ENCODE data around the gene KMO. TPM values are rescaled to one million over a fixed set of nuclear protein-coding genes. Genes with fewer than 3 reads are reported as not detected.
A peak's percentile ranks its signal among the peaks of the same experiment; 100 is the strongest.

KMO gene
- total RNA-seq, 1 donor: not detected

DNA sequence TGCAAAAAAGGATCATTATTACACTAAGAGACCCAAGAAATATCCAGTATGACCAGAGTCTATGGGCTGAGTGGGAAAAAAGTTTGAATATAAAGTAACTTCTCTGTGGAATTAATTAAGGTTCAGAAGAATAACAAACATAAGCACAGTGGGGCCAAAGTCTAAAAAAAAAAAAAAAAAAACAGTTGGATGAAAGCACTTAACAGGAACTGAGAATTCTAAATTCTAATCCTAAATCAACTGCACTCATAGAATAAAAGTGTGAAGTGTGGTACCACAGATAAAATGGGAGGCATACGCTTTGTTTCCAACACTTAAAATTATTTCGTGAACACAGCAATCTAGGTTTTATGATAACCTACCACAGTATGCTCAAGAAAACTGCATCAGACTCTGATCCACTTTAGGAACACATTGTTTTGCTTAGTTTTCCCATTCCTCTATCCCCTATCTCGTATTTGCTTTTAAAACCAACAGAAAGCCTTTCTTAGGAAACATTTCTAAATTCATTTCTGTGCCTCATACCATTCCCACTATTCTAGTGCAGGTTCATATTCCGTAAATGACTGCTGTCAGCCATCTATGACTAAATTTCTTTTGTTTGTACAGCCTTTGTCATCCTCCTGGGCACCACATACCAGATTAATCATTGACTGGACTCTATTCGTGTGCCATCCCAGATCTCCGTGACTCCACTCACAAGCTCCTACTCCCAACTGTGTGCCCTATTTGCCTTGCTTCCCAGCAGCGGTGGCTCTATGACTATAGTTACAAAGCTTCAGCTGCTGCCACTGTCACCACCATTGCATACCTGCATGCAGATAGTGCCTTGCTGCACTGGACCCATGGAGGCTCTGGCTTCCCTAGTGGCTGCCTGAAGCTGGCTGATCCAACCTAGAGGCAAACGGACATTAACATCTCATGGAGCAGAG is 83.1 kb downstream of the KMO start:
- TF ChIP-seq, protein P1, sequence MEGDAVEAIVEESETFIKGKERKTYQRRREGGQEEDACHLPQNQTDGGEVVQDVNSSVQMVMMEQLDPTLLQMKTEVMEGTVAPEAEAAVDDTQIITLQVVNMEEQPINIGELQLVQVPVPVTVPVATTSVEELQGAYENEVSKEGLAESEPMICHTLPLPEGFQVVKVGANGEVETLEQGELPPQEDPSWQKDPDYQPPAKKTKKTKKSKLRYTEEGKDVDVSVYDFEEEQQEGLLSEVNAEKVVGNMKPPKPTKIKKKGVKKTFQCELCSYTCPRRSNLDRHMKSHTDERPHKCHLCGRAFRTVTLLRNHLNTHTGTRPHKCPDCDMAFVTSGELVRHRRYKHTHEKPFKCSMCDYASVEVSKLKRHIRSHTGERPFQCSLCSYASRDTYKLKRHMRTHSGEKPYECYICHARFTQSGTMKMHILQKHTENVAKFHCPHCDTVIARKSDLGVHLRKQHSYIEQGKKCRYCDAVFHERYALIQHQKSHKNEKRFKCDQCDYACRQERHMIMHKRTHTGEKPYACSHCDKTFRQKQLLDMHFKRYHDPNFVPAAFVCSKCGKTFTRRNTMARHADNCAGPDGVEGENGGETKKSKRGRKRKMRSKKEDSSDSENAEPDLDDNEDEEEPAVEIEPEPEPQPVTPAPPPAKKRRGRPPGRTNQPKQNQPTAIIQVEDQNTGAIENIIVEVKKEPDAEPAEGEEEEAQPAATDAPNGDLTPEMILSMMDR (IDR thresholded peaks at IDR 0.05; ENCODE audit: insufficient read depth, low read length): no peak
- no peak overlapping the region for H3K4me3 ChIP-seq (ENCODE audit: low read depth, low read length)
- no peak for DNase-seq (ENCODE audit: low read depth)

GRCh38 chr1:241617426-241617825 is 85.2 kb downstream of the KMO start:
- TF ChIP-seq, protein P1 (IDR thresholded peaks at IDR 0.05; ENCODE audit: insufficient read depth, low read length): no peak
- no peak for DNase-seq (ENCODE audit: low read depth)
- H3K4me3 ChIP-seq (ENCODE audit: low read depth, low read length): no peak overlapping the region

DNA sequence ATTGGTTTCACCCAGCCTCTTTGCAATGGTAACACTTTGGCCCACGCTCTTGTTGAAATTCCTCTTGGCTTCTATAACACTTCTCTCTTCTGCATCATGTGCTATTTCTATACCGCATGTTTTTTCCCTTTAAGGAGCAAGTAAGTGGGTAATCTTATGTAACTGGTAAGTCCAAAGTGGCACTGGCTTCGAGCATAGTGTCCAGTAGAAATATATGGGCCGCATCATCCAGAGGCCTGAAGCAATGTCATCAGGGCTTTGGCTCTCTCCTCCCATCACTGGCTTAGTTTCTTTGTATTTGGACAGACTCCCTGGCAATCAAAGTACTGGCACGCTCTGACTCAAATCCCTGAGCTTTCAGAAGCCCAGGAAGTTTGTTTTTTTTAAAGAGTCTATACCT is 90.5 kb downstream of the KMO start:
- peak; percentile 70 for DNase-seq (ENCODE audit: low read depth)
- TF ChIP-seq, protein P1 (IDR thresholded peaks at IDR 0.05; ENCODE audit: insufficient read depth, low read length): no peak
- H3K4me3 ChIP-seq (ENCODE audit: low read depth, low read length): no peak overlapping the region

GRCh38 chr1:241624935-241625334 is 92.8 kb downstream of the KMO start:
- no peak overlapping the region for H3K4me3 ChIP-seq (ENCODE audit: low read depth, low read length)
- peak; percentile 47 for DNase-seq (ENCODE audit: low read depth)
- TF ChIP-seq, protein P1 (IDR thresholded peaks at IDR 0.05; ENCODE audit: insufficient read depth, low read length): no peak

DNA sequence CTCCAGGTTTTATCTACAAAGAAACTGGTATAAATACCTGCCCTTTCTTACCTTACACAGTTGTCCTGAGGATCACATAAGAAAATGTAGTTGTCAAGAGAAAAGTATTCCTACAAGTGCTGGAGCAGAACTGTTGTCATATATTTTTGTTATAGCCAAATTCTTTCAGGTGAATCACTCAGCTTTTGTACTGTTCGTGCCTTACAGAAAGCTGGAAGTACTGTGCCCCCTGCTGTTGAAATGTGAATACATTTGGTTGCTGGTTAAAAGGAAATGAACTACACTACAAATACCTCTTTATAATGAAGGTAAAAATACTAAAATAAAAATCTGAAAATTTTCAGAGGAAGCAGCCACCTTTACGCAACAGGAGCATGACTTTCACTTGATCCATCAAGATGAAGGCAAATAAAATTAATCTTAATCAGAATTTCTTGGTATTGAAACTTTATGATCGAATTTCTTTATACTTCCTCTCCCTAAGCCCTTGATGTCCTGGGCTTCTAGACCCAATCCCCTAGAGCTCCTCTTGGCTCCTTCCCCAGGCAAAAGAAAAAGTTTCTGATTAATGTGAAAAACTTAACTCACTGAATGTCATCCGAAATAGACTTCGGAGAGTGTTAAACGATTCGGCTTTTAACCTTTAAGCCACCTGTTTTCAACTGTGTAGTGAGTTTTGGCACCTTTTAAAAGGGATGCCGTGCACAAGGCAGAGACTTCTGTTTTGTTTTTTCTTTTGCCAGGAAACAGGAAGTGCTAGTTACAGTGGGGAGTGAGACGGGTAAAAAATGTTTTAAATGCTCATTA is 95.5 kb downstream of the KMO start:
- no peak overlapping the region for H3K4me3 ChIP-seq (ENCODE audit: low read depth, low read length)
- peak; percentile 87 for DNase-seq (ENCODE audit: low read depth)
- TF ChIP-seq, protein P1 (IDR thresholded peaks at IDR 0.05; ENCODE audit: insufficient read depth, low read length): peak; percentile 72

- TF ChIP-seq, protein P1 (IDR thresholded peaks at IDR 0.05; ENCODE audit: insufficient read depth, low read length): no peak
- no peak overlapping the region for H3K4me3 ChIP-seq (ENCODE audit: low read depth, low read length)
- no peak for DNase-seq (ENCODE audit: low read depth)
Observed at GRCh38 chr1:241630005-241630404, 97.8 kb downstream of the KMO start.

All from fibroblast of the aortic adventitia (primary cell).